GM21515 (cell line): ENCODE measurements around the gene MPRIP.

ENCODE experiments used
- ATAC-seq: cut with Tn5 transposase; IDR thresholded peaks from one replicate; pipeline ENCODE4 v1.9.1; 2021; ENCODE audit not compliant: unreplicated experiment

The MPRIP gene

GRCh38 chr17:17205368-17206123 lies 163.3 kb downstream of the MPRIP start:
- no peak for ATAC-seq

GRCh38 chr17:17206124-17206912 lies 164.1 kb downstream of the MPRIP start, which contains the start of gene PLD6:
Gene PLD6 (minus strand): TSS chr17:17206333. CDS start chr17:17206286, 47 bp downstream.
- ATAC-seq = no peak

GRCh38 chr17:17206913-17207335 lies 164.7 kb downstream of the MPRIP start:
- no peak for ATAC-seq

GRCh38 chr17:17207998-17208397 lies 165.7 kb downstream of the MPRIP start:
- ATAC-seq = no peak

- no peak for ATAC-seq
Observed at GRCh38 chr17:17213775-17214174, 171.5 kb downstream of the MPRIP start.

- ATAC-seq = no peak
Observed at GRCh38 chr17:17214646-17215436, 172.6 kb downstream of the MPRIP start.

GRCh38 chr17:17215575-17215974 lies 173.3 kb downstream of the MPRIP start:
- ATAC-seq = no peak

GRCh38 chr17:17216236-17216635 lies 174.0 kb downstream of the MPRIP start:
- no peak for ATAC-seq

- no peak for ATAC-seq
Observed at GRCh38 chr17:17216776-17217175, 174.5 kb downstream of the MPRIP start.

GRCh38 chr17:17217995-17218394 lies 175.7 kb downstream of the MPRIP start:
- no peak for ATAC-seq

- no peak for ATAC-seq
Observed at GRCh38 chr17:17220529-17220928, 178.3 kb downstream of the MPRIP start.

- no peak for ATAC-seq
Observed at GRCh38 chr17:17221329-17221728, 179.1 kb downstream of the MPRIP start.

- no peak for ATAC-seq
Observed at GRCh38 chr17:17223736-17224135, 181.5 kb downstream of the MPRIP start.

GRCh38 chr17:17224137-17224536 lies 181.9 kb downstream of the MPRIP start:
- ATAC-seq = no peak

GRCh38 chr17:17225901-17226300 lies 183.6 kb downstream of the MPRIP start:
- no peak for ATAC-seq

- ATAC-seq = no peak
Observed at GRCh38 chr17:17226451-17227265, 184.4 kb downstream of the MPRIP start.

- ATAC-seq = no peak
Observed at GRCh38 chr17:17227608-17228520, 185.6 kb downstream of the MPRIP start.

- no peak for ATAC-seq
Observed at GRCh38 chr17:17228521-17229279, 186.4 kb downstream of the MPRIP start.
